H9 (cell line): ENCODE data around the gene BRAT1. TPM values are rescaled to one million over a fixed set of nuclear protein-coding genes. Genes with fewer than 3 reads are reported as not detected.
A peak's percentile ranks its signal among the peaks of the same experiment; 100 is the strongest.

Experiments
- DNase-seq: peaks from one replicate; pipeline ENCODE4 v3.0.0-alpha.2; 2017
- H2AFZ ChIP-seq: one replicate; pipeline ENCODE4 v1.6.1; 2013; ENCODE audit warnings: mild to moderate bottlenecking, low read length, control low read depth, moderate library complexity
- H2AK5ac ChIP-seq: 2 replicates; pipeline ENCODE4 v1.6.1; 2013; ENCODE audit warnings: low read length, control low read depth, mixed read lengths; ENCODE audit not compliant: insufficient read length
- H2BK120ac ChIP-seq: one replicate; pipeline ENCODE4 v1.6.1; 2013; ENCODE audit warnings: low read depth, mild to moderate bottlenecking, low read length, control low read depth, inconsistent platforms; ENCODE audit not compliant: poor library complexity, severe bottlenecking
- H2BK12ac ChIP-seq: 2 replicates; pipeline ENCODE4 v1.6.1; 2013; ENCODE audit warnings: low read length, control low read depth, mixed read lengths, low read depth; ENCODE audit not compliant: insufficient read length
- H2BK15ac ChIP-seq: 2 replicates; pipeline ENCODE4 v1.6.1; 2013; ENCODE audit warnings: low read depth, low read length, control low read depth
- H2BK20ac ChIP-seq: one replicate; pipeline ENCODE4 v1.6.1; 2013; ENCODE audit warnings: low read depth, mild to moderate bottlenecking, low read length, control low read depth, inconsistent platforms; ENCODE audit not compliant: poor library complexity, severe bottlenecking
- H2BK5ac ChIP-seq: 2 replicates; pipeline ENCODE4 v1.6.1; 2013; ENCODE audit warnings: low read length, control low read depth, mixed read lengths; ENCODE audit not compliant: insufficient read length
- H3K14ac ChIP-seq: 2 replicates; pipeline ENCODE4 v1.6.1; 2013; ENCODE audit warnings: low read length, control low read depth; ENCODE audit not compliant: insufficient read depth
- H3K18ac ChIP-seq: 2 replicates; pipeline ENCODE4 v1.6.1; 2013; ENCODE audit warnings: low read depth, mild to moderate bottlenecking, mixed read lengths, low read length, control low read depth; ENCODE audit not compliant: insufficient read length
- H3K23ac ChIP-seq: 2 replicates; pipeline ENCODE4 v1.6.1; 2013; ENCODE audit warnings: low read length, control low read depth, mixed read lengths, low read depth; ENCODE audit not compliant: insufficient read length
- H3K23me2 ChIP-seq: 2 replicates; pipeline ENCODE4 v1.6.1; 2013; ENCODE audit warnings: low read depth, mild to moderate bottlenecking, mixed read lengths, low read length, control low read depth; ENCODE audit not compliant: insufficient read length, poor library complexity, severe bottlenecking
- H3K27ac ChIP-seq: 2 replicates; pipeline ENCODE4 v1.5.1; 2013; ENCODE audit warnings: low read length, control low read depth, mixed read lengths, low read depth; ENCODE audit not compliant: insufficient read length
- H3K27me3 ChIP-seq: 2 replicates; pipeline ENCODE4 v1.6.1; 2013; ENCODE audit warnings: low read length, control low read depth, inconsistent platforms; ENCODE audit not compliant: insufficient read depth
- H3K4ac ChIP-seq: 2 replicates; pipeline ENCODE4 v1.6.1; 2013; ENCODE audit warnings: low read depth, mild to moderate bottlenecking, control low read depth, inconsistent platforms, low read length, moderate library complexity
- H3K4me1 ChIP-seq: 2 replicates; pipeline ENCODE4 v1.6.1; 2013; ENCODE audit warnings: low read length, control low read depth, inconsistent platforms; ENCODE audit not compliant: insufficient read depth
- H3K4me2 ChIP-seq: 2 replicates; pipeline ENCODE4 v1.6.1; 2013; ENCODE audit warnings: low read length, control low read depth, mixed read lengths; ENCODE audit not compliant: insufficient read length, insufficient read depth
- H3K56ac ChIP-seq: 2 replicates; pipeline ENCODE4 v1.6.1; 2013; ENCODE audit warnings: low read depth, mild to moderate bottlenecking, mixed read lengths, low read length, control low read depth; ENCODE audit not compliant: insufficient read length
- H3K79me1 ChIP-seq: 2 replicates; pipeline ENCODE4 v1.6.1; 2013; ENCODE audit warnings: low read depth, mild to moderate bottlenecking, moderate library complexity, low read length, control low read depth, inconsistent platforms; ENCODE audit not compliant: insufficient read depth, poor library complexity, severe bottlenecking
- H3K79me2 ChIP-seq: 2 replicates; pipeline ENCODE4 v1.6.1; 2013; ENCODE audit warnings: low read length, control low read depth, inconsistent platforms; ENCODE audit not compliant: insufficient read depth
- H3K9ac ChIP-seq: 2 replicates; pipeline ENCODE4 v1.6.1; 2013; ENCODE audit warnings: low read length, control low read depth, mixed read lengths; ENCODE audit not compliant: insufficient read length; ENCODE audit errors: extremely low read depth
- H3K9me3 ChIP-seq: one replicate; pipeline ENCODE4 v1.6.1; 2013; ENCODE audit warnings: low read depth, low read length, inconsistent platforms; ENCODE audit not compliant: control insufficient read depth
- H3T11ph ChIP-seq: one replicate; pipeline ENCODE4 v1.6.1; 2013; ENCODE audit warnings: mild to moderate bottlenecking, low read length, control low read depth, inconsistent platforms
- H4K20me1 ChIP-seq: one replicate; pipeline ENCODE4 v1.6.1; 2013; ENCODE audit not compliant: control insufficient read depth, insufficient read length, insufficient read depth
- H4K5ac ChIP-seq: 2 replicates; pipeline ENCODE4 v1.6.1; 2013; ENCODE audit warnings: low read depth, mild to moderate bottlenecking, mixed read lengths, low read length, control low read depth; ENCODE audit not compliant: insufficient read length
- H4K8ac ChIP-seq: replicated peaks from 2 replicates; pipeline ENCODE4 v1.6.1; 2013; ENCODE audit warnings: low read length, control low read depth, mixed read lengths, low read depth; ENCODE audit not compliant: insufficient read length
- H4K91ac ChIP-seq: 2 replicates; pipeline ENCODE4 v1.6.1; 2013; ENCODE audit warnings: low read depth, mild to moderate bottlenecking, moderate library complexity, mixed read lengths, low read length, control low read depth; ENCODE audit not compliant: insufficient read length
- H3K27ac Mint-ChIP-seq, 3 experiments: 2 replicates in 2 of 3; 3 replicates in 1 of 3; pipeline ENCODE4 v1.8.0; 2020 to 2021; ENCODE audit warnings: mixed read lengths in 3 of 3, mild to moderate bottlenecking in 1 of 3, moderate library complexity in 1 of 3
- H3K27me3 Mint-ChIP-seq: 2 replicates; pipeline ENCODE4 v1.8.0; 2021; ENCODE audit warnings: low read depth, mild to moderate bottlenecking, moderate library complexity, mixed read lengths
- H3K36me3 Mint-ChIP-seq, 3 experiments: 2 replicates in 2 of 3; 3 replicates in 1 of 3; pipeline ENCODE4 v1.8.0; 2020 to 2021; ENCODE audit warnings: low read depth in 3 of 3, mixed read lengths in 3 of 3; ENCODE audit not compliant: insufficient read depth in 1 of 3
- H3K4me1 Mint-ChIP-seq, 2 experiments: 2 replicates each; pipeline ENCODE4 v1.8.0; 2020; ENCODE audit warnings: mixed read lengths in 2 of 2
- H3K4me3 Mint-ChIP-seq, 2 experiments: 2 replicates in 1 of 2; 3 replicates in 1 of 2; pipeline ENCODE4 v1.8.0; 2020 to 2021; ENCODE audit warnings: mild to moderate bottlenecking in 2 of 2, mixed read lengths in 2 of 2, moderate library complexity in 1 of 2
- H3K9me3 Mint-ChIP-seq, 2 experiments: 2 replicates in 1 of 2; 3 replicates in 1 of 2; pipeline ENCODE4 v1.8.0; 2020; ENCODE audit warnings: mild to moderate bottlenecking in 2 of 2, mixed read lengths in 2 of 2, moderate library complexity in 1 of 2
- CTCF ChIP-seq: fragments of 200-600 bp; sonication (generic); conservative IDR thresholded peaks from 3 replicates; pipeline ENCODE4 v1.8.0; 2021; ENCODE audit warnings: antibody characterized with exemption, mild to moderate bottlenecking
- WGBS: extraction: QIAGEN DNeasy Blood & Tissue Kit; methylation state at CpG from one replicate; pipeline ENCODE4 v1.1.7; 2013; ENCODE audit warnings: missing lambda C conversion rate, low lambda C conversion rate, mixed read lengths; ENCODE audit not compliant: insufficient read length; ENCODE audit errors: extremely low coverage; 5-methylcytosine and 5-hydroxymethylcytosine counted together
- total RNA-seq: library from RNA; stranded (reverse); gene quantifications from 2 replicates; pipeline ENCODE4 v1.2.1, GENCODE V29; 2021

BRAT1 gene
- total RNA-seq, 1 experiment from 2014 or later = 41.2 TPM

- H3K9me3 Mint-ChIP-seq = no peaks in the 10 kb centered on the region
- Histone ChIP-seq H2BK5ac (no peak overlapping the region), H2BK20ac (no peak overlapping the region), H2AK5ac (no peak overlapping the region), H4K91ac (no peak overlapping the region), H4K8ac (no peak overlapping the region), H3K4ac (no peak overlapping the region), H3K23ac (no peak overlapping the region), H3K27ac (no peak overlapping the region), H2BK120ac (no peak overlapping the region), H3K27me3 (no peaks in the 10 kb centered on the region), H3K56ac (no peak overlapping the region), H3K23me2 (no peaks in the 10 kb centered on the region), H3K79me1 (no peaks in the 10 kb centered on the region), H3K9me3 (no peaks in the 10 kb centered on the region), H3K4me2 (no peak overlapping the region), H2BK12ac (no peak overlapping the region), H3K4me1 (no peaks in the 10 kb centered on the region), H3K18ac (no peak overlapping the region), H3T11ph (no peak overlapping the region), H3K14ac (no peak overlapping the region; the same call in 1 of the 2 replicates), H3K79me2 (no peaks in the 10 kb centered on the region), H4K20me1 (no peaks in the 10 kb centered on the region), H4K5ac (no peak overlapping the region), H2BK15ac (no peak overlapping the region), H3K9ac (no peak overlapping the region), H2AFZ (no peak overlapping the region)
- H3K27me3 Mint-ChIP-seq = no peaks in the 10 kb centered on the region
- H3K4me1 Mint-ChIP-seq = peaks cover 9 to 15% of the 10 kb centered on the region in 2 experiments
- no CpG with 5 or more reads among the region's 24 CpGs for WGBS
- H3K36me3 Mint-ChIP-seq = peaks cover 0 to 2% (median 0%) of the 10 kb centered on the region in 3 experiments; a peak in 1 of 7 replicates
- no peak for DNase-seq
- no peak for TF ChIP-seq CTCF
- peak overlapping the region in 2 of 3 experiments; percentile 39 to 49; a peak in 4 of 7 replicates for H3K27ac Mint-ChIP-seq
- H3K4me3 Mint-ChIP-seq = no peak overlapping the region; a peak in 1 of 5 replicates
Observed at GRCh38 chr7:2568521-2569223, 13.3 kb upstream of the BRAT1 start.
